ENCODE results near the gene PGLYRP3.
"Not testable (repeated sequence)": the region's sequence is repeated elsewhere in the genome, so short reads cannot be mapped to it uniquely, and the experiment has no call there.

PGLYRP3 gene

DNA sequence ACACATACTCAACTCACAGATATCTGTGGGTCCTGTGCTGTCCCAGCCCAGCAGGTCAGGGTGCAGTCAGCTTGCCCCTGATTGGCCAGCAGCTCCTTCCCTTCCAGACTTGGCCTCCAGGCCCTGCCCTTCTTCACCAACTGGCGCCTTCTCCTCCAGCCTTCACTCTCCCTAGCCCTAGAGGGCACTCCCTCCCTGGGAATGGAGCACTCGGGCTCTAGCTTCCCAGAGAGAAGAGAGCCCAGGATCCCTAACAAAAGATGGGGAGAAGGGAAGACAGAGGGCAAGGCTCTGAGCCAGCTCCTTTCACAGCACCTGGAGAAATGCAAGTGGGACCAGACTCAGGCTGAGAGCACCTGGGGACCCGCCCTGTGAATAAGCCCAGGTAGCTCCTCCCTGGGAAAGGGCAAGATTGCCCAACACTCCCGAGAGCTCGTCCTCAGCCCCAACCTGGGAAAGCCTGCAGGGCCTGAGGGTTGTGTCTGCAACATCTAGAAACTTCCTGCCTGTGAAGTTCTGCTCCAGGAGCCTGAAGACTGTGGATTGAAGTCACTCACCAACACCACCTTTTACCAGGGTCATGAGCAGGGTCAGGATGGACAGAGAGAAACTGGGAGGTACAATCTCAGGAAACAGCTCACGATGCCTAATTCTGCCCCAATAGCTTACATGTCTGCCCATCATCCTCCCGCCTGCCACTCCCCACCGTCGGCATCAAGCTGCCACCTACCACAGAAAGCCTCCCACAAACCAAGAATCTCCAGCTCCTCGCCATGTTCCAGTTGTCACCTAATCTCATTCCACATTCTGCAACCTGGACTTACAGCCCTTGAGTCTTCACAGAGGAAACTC lies 36.0 kb upstream of the PGLYRP3 start, which contains the start of gene PGLYRP4:
TSS of gene PGLYRP4 (minus strand) at position 331 of the 852 bp plus-strand sequence. CDS start 909 bp downstream, outside the sequence.
- no peak for DNase-seq

DNA sequence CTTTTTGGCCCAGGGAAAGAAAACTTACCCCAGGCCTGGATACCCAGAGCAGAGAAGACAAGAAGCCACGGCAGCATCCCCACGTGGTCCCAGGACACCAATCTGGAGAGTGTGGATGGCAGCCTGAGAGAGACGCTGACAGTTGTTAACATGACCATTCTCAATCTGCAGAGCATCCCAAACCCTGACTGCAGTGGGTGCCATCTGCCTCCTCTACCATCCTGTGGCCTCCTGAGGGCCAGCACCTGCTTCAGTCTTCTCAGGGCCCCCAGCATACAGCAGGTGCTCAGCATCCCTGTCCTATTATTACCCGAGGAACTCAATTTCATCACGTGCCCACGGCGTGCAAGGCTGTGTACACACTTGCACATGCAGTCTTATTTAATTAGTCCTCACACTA lies 35.1 kb upstream of the PGLYRP3 start:
- peak in 1 of 2 experiments; percentile 29 for DNase-seq

DNA sequence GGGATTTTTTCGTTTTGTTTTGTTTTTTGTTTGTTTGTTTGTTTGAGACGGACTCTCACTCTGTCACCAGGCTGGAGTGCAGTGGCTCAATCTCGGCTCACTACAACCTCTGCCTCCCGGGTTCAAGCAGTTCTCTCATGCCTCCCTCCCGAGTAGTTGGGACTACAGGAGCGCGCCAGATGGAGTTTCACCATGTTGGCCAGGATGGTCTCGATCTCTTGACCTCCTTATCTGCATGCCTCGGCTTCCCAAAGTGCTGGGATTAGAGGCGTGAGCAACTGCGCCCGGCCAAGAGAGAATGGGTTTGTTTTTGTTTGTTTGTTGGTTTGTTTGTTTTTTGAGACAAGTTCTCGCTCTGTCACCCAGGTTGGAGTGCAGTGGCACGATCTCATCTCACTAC lies 34.3 kb upstream of the PGLYRP3 start:
- not testable (repeated sequence) for DNase-seq

DNA sequence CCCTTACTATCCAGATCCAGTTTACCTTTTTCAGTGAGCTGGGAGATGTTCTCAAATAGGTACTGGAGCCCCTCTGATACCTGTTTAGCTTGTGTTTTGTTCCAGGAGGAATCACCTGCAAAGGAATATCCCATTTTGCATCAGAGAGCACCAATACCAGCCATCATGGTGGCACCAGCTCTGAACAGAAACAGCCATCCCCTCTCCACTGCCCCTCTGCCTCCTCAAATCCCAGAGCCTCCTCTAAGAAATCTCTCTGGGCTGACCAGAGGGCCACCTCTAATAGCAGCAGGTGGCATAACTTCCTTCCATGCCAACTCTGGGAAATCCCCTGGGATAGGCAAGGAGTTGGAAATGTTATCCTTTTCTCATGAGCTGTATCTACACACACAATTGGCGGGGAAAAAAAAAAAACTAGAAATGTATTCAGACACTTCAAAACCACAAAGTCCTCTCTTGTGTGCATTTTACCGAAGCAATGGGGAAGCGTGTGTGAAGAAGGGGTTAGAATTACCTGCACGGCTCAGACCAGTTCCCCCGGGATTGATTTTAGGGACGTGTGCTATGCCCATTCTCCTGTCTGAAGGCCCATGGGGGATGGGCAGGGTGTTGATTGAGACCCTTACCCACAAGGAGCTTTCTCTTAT lies 33.4 kb upstream of the PGLYRP3 start:
- no peak for DNase-seq

DNA sequence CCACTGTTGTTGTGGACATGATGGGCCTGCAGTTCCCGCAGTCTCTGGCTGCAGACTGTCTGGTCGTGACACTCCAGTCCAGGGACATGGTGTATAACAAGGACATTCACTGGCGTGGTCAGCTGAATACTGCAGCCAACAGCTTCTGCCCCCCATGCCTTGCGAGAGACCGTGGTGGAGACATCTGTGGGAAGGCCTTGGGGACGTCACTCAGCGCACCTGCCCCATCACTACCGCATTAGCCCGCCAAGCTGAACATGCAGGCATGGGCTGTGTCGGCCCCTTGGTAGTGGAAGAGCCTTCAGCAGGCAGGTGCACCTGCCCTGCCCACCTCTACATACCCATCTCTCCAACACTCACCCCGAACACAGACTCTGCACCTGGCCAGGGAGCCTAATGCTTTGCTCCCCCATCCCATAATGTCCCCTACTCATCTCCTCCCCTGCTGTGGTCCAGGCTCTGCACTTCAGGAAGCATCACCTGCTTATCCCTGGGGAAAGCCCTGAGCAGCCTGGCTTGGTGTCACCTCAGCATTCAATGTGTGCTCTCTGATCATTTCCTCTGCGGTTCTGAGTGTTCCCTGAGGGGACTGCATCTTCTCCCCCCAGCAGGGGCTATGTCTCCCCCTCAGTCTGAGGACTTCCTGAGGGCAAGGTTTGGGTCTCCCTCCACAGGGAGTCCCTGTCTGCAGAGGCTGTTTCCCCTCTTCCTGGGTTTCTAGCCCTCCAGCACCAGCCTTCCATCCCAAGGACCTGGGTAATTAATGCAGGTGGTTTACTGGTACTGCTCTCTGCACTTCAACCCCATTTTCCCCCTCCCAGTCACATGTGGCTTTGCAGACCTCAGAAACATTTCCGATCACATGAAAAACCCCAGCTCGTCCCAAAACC lies 32.7 kb upstream of the PGLYRP3 start:
- DNase-seq = no peak

DNA sequence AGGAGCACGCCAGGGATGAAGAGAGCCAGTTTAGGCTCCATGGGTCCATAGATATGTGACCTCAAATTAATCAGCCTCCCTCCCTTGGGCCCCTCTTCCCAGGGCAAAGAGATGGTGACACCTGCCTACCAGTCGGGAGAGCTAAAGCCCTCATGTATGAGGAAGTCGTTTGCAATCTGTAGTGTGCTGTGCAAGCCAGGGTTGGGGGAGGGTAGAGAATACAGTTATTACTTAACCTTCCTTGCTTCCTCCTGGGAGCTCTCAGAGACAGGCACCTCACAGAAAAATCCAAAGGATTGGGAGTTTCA lies 31.9 kb upstream of the PGLYRP3 start:
- no peak for DNase-seq

DNA sequence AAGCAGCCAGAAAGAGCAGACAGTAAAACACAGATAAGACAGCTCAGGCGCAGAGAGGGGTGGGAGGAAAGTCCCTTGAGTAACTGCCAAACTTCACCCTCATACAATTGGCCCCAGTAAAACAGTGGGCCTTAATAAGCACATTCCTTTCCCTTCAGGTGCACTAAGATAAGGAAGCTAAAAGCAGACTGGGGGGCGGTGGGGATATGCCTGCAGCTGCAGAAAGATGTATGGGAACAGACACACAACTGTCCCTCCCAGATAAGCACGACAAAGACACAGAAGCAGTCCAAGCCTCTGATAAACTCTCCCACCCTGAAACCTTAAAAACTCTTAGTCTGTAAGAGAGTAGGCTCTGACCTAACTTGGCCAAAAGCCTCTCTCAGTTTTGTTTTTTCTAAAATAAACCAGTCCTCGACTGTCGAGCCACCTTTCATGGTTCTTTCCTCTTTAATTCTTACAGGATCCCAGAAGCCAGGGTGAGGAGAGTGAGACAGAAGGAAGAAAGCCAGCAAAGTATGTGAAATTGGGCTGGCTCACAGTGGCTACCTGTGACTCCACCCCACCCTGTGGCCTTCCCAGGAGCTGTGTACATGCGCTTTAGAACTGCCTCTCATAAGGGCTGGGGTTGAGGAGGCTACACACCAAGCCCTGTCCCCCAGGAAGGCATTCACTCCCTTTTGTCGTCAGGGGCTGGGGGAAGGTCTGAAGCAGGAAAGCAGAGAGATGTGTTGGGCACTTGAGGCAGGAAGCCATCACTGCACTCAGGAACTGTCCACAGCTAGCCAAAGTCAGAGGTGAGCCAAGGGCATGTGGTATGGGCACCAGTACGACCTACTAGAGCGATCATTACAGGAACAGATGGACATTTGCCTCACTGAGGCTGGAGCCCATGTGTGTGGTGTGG lies 31.3 kb upstream of the PGLYRP3 start:
- no peak for DNase-seq

DNA sequence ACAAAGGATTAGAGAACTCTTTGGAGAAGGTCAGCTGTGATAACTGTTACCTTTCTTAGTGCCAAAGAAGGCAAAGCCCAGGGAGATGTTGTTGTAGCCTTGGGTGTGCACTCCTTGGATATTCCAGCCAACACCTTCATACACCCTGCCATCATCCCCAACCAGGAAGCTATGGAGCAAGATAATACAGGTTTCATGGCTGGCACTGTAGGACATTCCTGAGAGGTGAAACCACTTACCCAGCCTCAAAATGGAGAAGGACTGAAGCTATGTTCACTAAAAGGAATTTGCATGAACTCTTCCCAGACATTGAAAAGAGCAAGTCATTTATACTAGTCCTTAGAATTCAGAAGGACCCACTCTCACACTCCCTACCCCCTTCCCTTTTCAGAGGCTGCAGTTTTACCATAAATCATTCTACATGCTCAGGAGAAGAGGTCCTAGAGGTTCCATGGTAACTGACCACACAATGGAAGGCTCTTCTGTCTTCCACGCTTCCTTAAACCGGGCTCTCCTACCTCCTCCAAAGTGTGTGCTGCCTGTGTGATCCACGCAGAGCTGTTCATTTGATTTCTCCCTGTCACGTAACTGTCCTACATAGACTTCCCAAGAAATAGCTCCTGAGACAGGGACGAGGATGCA lies 30.4 kb upstream of the PGLYRP3 start:
- no peak for DNase-seq

DNA sequence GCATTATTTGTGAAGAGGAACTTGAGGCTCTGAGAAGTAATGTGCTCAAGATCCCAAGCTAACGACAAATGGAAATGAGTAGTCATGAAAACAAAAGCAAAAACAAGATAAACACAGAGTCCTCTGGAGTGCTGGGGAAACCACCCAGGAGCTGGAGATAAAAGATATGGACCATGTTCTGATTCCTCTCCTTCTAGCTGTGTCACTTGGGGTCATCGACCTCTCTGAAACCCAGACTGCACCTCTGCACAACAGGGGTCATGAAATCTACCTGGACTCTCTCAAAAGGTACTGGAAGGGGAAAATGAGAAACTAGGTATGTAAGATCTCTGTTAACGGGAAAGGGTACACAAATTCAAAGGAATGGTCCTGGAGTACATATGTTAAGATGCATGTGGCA lies 29.4 kb upstream of the PGLYRP3 start:
- no peak for DNase-seq

DNA sequence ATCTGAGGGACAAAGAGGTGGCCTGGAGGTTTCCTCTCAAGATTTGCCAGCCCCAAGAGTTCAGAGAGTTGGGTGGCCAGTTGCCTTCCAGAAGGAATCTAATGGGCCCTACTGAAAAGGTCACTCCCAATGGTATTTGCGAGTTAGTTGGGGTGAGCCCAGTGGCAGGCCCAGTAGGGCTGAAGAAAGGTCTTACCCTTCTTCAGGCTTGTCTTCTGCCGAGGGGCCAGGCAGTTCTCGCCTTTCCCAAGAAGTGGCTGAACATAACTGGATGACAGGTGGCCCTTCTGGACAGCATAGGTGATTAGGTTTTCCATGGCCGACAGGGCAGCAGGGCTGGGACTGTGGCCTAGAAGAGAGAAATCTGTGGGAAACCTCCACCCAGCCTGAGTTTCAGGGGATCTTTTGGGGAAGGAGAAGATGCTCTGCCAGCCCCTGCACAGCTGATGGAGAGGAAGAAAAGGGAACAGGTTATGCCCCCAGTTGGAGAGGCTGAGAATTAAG lies 28.7 kb upstream of the PGLYRP3 start:
- no peak for DNase-seq

DNA sequence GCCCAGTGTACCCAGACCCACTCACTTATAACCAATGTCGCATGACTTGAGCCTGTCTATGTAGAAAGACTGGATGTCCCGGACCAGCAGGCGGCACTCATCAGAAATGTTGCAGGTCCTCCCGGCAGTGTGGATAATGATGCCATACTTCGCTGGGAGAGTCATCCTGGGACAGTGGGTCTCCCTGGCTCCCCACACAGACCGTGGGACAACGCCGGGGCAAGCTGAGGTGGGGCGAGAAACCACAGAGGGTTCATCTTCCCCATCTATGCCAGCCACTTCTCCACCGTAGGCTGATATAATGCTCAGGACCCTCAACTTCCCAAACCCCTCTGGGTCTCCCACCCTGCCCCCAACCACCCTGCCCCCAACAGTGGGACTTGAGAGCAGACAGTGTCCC lies 27.6 kb upstream of the PGLYRP3 start:
- DNase-seq = no peak

DNA sequence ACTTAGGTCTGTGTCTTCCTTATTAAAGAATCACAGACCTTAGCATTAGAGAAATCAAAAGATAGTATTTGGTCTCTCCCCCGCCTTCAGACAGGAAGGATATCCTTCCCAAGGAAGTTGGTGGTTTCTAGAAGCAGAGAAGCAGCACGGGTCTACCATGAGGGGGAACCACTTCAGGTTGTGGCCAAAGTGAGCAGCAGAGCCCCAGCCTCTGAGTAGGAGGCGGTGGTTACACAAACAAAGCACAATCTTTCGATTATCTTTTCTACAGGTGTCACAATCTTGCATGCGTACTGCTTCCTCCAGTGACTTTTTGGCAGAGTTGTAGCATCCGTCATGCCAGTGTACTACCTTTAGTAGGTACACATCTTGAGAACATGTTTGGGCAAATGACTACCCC lies 27.1 kb upstream of the PGLYRP3 start:
- DNase-seq = no peak

DNA sequence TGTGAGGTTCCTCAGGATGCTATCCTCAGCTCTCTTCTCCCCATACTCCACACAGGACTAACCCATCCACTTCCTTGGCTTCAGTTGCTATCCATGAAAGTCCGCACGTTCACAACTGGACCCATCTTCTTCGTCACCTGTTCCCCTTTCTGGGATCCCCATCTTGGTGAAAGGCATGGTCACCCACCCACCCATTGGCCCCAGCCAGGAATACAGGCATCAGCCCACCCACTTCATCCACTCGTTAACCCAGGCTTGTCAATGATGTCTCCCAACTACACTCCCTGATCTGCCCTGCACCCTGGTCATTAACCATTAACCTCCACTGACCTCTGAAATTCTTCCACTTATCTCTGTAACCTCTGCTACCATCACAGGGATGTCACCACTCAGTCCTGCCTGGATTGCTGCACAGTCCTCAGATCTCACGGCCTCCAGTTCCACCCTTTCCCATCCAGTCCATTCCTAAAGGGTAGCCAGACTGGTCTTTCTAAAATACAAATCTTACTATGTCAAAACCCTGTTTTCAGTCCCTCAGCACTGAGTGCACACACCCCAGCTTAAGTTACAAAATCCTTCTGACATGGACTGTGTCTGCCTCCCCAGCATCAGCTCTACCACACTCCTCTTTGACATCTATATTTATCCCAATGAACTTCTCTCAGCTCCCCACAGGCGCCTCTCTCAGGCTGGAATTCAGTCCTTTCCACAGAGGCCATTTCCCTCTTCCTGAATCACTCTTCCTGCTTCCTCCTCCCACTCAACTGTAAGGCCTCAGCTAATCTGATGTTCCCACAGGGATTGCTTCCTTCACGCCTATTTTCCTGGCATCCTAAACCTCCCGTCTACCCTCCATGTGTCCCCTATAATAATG lies 25.5 kb upstream of the PGLYRP3 start:
- no peak for DNase-seq

DNA sequence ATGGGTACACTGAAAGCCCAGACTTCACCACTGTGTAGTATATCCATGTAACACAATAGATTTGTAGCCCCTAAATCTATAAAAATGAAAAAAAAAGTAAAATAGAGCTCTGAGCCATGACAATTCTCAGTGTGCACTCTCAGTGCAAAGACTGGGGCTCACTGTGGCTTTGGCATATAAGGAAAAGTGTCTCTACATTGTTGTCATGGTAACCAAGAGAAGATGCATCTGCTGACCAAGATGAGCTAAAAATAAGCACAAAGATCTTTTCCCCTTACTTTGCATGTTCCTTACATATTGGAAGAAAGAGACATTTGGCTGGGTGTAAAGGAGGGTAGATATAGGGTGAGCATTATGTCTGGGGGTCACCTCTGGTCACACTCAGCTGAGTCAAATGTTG lies 23.9 kb upstream of the PGLYRP3 start:
- no peak for DNase-seq

DNA sequence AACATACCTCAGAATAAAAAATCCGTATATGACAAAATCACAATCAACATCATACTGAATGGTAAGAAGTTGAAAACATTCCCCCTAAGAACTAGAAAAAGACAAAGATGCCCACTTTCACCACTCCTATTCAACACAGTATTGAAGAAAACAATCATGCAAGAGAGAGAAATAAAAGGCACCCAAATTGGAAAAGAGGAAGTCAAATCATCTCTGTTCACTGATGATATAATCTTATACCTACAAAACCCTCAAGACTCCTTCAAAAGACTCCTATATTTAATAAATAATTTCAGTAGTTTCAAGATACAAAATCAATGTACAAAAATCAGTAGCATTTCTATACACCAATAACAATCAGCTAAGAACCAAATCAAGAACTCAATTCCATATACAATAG lies 21.1 kb upstream of the PGLYRP3 start:
- no peak for DNase-seq

DNA sequence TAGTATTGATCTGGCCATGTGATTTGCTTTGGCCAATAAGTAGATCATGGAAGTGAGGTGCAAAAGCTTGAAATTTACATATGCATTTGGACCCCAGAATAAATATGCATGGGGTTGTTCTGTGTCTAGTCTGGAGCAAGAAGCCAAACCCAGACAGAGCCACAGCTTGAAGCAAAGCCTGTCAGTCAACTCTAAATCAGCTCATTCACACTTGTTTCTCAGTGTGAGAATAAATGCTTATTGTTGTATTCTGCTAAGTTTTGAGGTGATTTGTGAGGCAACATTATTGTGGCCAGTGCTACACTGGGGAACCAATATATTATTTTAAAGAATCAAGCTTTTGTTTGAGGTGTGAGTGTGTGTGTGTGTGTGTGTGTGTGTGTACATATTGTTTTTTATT lies 12.2 kb upstream of the PGLYRP3 start:
- no peak for DNase-seq

DNA sequence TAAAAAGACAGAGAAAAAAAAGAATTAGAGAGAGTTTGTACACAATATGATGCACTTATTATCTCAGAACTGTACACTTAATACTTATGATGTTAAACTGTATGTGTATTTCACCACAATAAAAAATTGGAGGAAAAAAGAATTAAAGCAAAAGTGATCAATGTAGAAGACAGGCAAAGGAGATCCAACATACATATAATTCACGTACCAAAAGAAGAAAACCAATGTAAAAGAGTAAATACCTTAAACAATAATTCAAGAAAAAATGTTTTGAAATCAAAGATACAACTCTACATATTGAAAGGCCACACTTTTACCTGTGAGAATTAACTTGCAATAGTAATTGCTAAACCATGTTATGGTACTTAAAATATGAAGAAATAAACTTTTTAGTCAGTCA lies 9.8 kb upstream of the PGLYRP3 start:
- no peak for DNase-seq

DNA sequence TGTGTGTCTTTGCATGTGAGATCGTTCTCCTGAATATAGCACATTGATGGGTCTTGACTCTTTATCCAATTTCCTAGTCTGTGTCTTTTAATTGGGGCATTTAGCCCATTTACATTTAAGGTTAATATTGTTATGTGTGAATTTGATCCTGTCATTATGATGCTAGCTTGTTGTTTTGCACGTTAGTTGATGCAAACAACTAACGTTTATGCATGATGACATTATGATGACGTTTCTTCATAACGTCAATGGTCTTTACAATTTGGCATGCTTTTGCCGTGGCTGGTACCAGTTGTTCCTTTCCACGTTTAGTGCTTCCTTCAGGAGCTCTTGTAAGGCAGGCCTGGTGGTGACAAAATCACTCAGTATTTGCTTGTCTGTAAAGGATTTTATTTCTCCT lies 5.4 kb upstream of the PGLYRP3 start:
- not testable (repeated sequence) for DNase-seq

DNA sequence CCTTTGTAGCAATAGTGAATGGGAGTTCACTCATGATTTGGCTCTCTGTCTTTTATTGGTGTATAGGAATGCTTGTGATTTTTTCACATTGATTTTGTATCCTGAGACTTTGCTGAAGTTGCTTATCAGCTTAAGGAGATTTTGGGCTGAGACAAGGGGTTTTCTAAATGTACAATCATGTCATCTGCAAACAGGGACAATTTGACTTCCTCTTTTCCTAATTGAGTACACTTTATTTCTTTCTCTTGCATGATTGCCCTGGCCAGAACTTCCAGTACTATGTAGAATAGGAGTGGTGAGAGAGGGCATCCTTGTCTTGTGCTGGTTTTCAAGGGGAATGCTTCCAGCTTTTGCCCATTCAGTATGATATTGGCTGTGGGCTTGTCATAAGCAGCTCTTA lies 3.3 kb upstream of the PGLYRP3 start:
- not testable (repeated sequence) for DNase-seq

DNA sequence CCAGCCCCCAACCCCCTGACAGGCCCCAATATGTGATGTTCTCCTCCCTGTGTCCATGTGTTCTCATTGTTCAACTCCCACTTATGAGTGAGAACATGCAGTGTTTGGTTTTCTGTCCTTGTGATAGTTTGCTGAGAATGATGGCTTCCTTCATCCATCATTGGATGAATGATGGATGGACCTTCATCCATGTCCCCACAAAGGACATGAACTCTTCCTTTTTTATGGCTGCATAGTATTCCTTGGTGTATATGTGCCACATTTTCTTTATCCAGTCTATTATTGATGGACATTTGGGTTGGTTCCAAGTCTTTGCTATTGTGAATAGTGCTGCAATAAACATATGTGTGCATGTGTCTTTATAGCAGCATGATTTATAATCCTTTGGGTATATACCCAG lies 1.6 kb upstream of the PGLYRP3 start:
- not testable (repeated sequence) for DNase-seq

DNA sequence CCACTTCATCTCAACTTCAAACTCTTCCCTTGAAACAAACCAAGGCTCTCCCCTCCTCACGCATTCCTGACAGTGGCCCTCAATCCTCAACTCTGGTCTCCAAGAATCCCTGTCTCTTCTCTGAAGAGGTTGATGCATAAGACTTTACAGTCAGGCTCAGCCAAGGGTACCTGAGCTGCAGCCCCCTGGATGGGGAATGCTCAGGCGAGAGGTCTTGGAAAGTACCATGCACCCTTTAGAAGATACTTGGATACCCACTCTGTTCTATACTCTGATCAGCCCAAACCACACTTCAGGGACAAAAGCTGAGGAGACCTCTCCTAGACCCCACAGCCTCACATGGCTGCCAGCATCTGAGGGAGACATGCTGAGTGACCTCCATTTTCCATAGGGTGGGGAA lies 536 bp upstream of the PGLYRP3 start:
- DNase-seq = no peak
